Stimulated activated CD4-positive, alpha-beta T cell treated with anti-CD3 and anti-CD28 coated beads, Interleukin-1b, Interleukin-23, amount 100 ng/mL, for 24 hours (primary cell): ENCODE measurements around the gene TPRG1.
A peak's percentile ranks its signal among the peaks of the same experiment; 100 is the strongest.

ENCODE experiments used
- DNase-seq, 4 experiments: peaks; one replicate each; pipeline ENCODE4 v3.0.0-alpha.2; 2020; ENCODE audit warnings: low read depth in 4 of 4, low spot score in 1 of 4

The TPRG1 gene

GRCh38 chr3:189353318-189353965 lies 181.7 kb downstream of the TPRG1 start:
- no peak for DNase-seq

- DNase-seq = no peak
These were observed 182.5 kb downstream of the TPRG1 start for GRCh38 chr3:189353988-189354889.

GRCh38 chr3:189355115-189355480 lies 183.3 kb downstream of the TPRG1 start:
- no peak for DNase-seq

- DNase-seq = peak in 1 of 4 experiments; percentile 7
These were observed 183.9 kb downstream of the TPRG1 start for GRCh38 chr3:189355481-189356201.

- DNase-seq = no peak
These were observed 188.5 kb downstream of the TPRG1 start for GRCh38 chr3:189360291-189360690.

GRCh38 chr3:189361103-189361835 lies 189.5 kb downstream of the TPRG1 start:
- DNase-seq = no peak

GRCh38 chr3:189363590-189364255 lies 192.0 kb downstream of the TPRG1 start:
- no peak for DNase-seq

GRCh38 chr3:189365609-189366564 lies 194.1 kb downstream of the TPRG1 start:
- DNase-seq = no peak

- DNase-seq = no peak
These were observed 196.6 kb downstream of the TPRG1 start for GRCh38 chr3:189368384-189368783.

GRCh38 chr3:189369636-189370035 lies 197.9 kb downstream of the TPRG1 start:
- no peak for DNase-seq

GRCh38 chr3:189372243-189372642 lies 200.5 kb downstream of the TPRG1 start:
- DNase-seq = no peak
